GM19351 (cell line): ENCODE data around the gene CAPN14.
"Not testable (repeated sequence)": the region's sequence is repeated elsewhere in the genome, so short reads cannot be mapped to it uniquely, and the experiment has no call there.

Experiments
- ATAC-seq: cut with Tn5 transposase; IDR thresholded peaks from one replicate; pipeline ENCODE4 v1.9.1; 2021; ENCODE audit warnings: mild to moderate bottlenecking, moderate library complexity; ENCODE audit not compliant: unreplicated experiment

Gene CAPN14

GRCh38 chr2:31200972-31201371 is 16.3 kb downstream of the CAPN14 start:
- ATAC-seq: no peak

DNA sequence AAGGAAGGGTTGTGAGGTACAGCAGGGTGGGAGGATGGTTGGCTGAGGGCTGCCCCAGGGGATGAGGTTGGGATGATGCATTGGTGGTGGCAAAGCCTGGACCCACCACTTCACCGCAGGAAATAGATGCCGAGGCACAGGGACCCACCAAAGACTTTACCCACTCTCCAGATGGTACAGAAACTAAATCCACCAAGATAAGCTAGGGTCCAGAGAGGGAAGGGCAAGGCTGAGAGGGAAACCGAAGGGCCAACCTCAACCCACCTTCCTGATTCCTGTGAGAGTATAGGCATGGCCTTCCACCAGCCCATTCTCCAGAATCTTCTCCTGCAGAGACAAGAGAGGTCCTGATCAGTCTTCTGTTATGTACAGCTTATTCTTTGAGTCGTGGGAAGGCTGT is 18.1 kb downstream of the CAPN14 start:
- ATAC-seq: no peak

GRCh38 chr2:31197669-31198068 is 19.6 kb downstream of the CAPN14 start:
- no peak for ATAC-seq

DNA sequence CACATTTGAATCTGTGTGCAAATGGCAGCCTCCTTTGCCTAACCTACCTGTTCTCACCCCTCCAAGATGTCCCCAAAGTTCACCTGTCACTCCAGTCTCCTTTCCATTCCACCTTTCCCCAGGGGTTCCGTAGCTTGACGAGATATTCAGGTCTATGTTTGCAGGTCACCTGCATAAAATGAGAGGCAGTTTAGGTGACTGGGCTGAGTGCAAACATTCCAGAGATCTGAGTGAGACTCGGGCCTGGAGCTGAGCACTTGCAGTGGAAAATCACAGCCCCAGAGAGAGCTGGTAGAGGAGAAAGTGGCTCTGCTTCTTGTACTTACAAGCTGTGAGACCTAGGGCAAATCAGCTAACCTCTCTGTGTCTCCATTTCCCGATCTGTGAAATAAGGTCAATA is 20.1 kb downstream of the CAPN14 start:
- ATAC-seq: no peak

GRCh38 chr2:31196622-31197021 is 20.7 kb downstream of the CAPN14 start:
- no peak for ATAC-seq

DNA sequence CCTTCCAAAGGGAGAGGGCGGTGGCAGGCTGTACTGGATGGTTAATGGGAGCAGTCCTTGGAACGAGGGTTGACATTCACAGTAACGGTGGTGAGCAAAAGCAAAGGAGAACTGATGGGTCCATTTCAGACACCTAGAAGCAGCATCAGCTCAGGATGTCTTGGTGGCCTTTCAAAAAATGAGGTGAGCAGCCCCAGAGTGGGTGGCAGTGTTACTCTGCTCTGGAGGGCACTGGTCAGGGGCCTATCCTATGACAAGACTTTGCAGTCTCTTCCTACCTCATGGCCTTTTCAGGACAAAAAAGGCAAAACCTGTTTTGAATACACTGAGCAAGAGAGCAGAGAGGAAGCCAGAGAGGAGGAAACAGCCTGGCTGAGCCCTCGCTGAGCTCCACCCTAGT is 23.5 kb downstream of the CAPN14 start:
- ATAC-seq: no peak

GRCh38 chr2:31192851-31193392 is 24.4 kb downstream of the CAPN14 start:
- no peak for ATAC-seq

GRCh38 chr2:31192396-31192795 is 24.9 kb downstream of the CAPN14 start:
- no peak for ATAC-seq

GRCh38 chr2:31191931-31192330 is 25.4 kb downstream of the CAPN14 start:
- ATAC-seq: no peak

DNA sequence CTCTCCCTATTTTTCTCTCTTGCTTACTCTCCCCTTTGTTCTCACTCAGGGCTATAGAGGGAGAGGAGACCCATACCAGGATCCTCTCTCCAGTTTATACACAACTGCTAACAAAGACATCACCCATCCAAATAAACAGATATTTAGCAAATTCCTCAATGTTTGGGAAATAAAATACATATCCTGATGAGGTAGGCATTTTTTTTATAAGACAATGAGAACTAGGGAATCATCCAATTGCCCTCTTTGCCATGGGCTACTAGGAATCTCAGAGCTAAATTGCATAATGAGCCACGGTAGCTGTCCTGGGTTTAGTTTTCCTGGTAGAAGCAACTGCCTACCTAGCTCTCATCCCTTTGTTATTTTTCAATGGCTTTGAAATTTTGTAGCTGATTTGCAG is 27.1 kb downstream of the CAPN14 start:
- ATAC-seq: no peak

DNA sequence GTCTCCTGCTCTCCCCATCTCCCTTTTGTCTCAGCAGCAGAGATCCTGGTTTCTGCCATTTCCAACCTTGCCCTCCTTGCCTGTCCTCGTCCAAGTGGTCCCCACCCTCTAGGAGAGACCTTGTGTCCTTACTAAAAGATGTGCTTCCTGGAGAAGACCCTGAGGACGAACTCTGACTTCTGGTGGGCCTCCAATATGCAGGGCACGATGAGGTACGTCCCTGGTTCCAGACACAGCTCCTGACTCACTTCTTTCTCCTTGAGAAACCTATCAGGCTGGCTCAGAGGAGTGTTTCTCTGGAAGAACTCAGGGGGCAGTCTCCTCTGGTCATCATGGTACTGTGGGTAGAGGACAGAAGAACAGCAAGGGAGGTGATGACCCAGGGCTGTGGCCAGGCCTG is 28.2 kb downstream of the CAPN14 start:
- ATAC-seq: no peak

DNA sequence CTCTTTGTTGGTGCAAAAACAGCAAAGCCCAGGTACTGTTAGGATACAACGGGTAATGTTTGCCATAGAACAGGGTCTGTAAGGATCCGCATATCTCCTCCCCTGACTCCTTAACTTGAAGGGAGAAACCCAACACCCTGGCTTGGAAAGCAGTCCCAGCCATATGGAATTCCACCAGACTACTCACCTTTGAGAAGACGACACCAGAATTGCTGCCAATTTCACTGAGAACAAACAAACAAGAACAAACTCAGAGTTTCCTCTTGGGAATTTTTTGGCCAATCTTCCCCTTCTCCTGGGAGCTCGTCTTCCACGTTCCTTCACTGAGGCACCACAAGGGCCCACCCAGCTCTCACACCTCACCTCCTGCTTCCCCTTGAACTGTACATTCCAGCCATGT is 29.2 kb downstream of the CAPN14 start:
- ATAC-seq: no peak

- no peak for ATAC-seq
Observed at GRCh38 chr2:31187166-31187565, 30.1 kb downstream of the CAPN14 start.

- ATAC-seq: not testable (repeated sequence)
Observed at GRCh38 chr2:31183973-31184372, 33.3 kb downstream of the CAPN14 start.

DNA sequence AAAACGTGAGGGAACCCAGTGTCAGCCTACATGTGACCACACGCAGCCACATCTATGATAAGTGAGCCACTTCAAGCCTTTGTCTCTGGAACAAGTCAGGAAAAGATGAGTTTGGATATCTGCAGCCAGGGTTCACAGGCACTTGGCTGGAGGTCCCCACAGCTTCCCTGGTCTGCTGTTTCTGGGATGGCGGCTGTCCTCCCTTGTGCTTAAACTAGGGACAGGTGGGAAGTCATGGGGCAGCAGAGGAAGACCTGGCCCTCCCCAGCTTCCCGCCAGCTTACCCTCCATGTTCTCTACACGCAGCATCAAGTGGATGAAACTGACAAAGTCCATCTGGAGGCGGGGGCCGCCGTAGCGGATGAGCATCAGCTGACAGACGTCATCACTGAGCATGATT is 40.6 kb downstream of the CAPN14 start:
- no peak for ATAC-seq

GRCh38 chr2:31171142-31171541 is 46.2 kb downstream of the CAPN14 start:
- ATAC-seq: no peak

DNA sequence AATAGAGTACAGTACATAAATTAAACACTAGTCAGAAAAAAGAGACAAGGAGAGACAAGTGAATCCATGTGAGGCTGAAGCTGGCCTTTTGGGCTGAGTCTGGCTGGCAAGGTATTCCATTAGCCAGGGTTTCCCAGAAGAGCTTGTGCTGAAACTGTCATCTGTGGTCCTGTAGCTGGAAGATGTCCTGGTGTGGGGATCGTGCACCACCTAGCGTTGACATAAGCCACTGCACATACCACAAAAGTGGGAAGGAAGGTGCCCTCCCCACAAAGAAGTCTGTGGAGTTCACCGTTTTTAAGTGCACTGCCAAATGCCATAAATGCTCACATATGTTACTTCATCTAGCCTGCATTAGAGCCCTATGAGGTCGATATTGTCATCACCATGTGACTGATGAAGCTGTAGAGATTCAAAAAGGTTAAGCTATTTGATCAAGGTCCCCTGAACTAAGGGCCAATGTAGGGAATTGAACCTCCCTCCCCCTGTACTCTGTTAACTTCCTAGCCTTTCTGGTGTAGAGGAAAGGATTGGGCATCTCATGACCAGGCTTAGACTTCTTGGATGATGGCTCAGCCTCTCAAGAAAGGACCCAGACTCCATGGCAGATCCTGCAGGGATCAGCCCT is 47.1 kb downstream of the CAPN14 start:
- peak; percentile 88 for ATAC-seq

- ATAC-seq: no peak
Observed at GRCh38 chr2:31168291-31168690, 49.0 kb downstream of the CAPN14 start.

DNA sequence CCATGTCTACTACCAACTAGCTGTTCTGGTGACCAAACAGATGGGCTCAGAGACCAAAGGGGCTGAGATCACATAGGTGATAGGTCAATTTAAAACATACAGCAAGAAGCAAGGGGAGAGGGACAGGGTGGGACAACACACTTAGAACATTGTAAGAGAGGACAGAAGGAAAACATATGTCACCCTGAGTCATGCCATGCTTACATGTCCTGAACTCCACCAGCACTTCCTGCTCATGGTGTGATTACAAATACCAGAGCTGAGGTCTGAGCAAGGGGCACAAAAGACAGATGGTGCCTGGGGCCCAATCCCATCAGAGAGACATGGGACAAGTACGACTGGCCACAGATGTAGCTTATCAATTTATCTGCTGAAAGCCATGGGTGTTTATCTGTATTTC is 50.4 kb downstream of the CAPN14 start:
- no peak for ATAC-seq

GRCh38 chr2:31163011-31163539 is 54.2 kb downstream of the CAPN14 start:
- no peak for ATAC-seq

GRCh38 chr2:31161637-31162036 is 55.7 kb downstream of the CAPN14 start:
- ATAC-seq: no peak

DNA sequence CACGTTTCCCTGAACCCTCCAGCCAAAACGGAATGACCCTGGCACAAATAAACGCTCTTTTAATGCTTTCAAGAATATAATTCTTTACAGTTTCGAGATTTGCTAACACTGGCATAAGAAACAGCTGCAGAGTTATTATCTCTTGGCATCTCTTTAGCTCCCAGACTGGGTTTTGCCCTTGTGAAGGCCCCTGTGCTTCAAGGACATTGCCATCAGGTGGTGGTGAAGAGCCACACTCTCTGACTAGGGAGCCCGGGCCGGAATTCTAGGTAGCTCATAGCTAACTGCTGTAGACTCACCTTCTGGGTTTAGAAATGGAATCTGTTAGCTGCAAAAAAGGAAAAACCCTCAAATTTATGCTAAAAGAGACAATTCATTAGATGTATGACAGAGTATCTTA is 65.8 kb downstream of the CAPN14 start:
- no peak for ATAC-seq

DNA sequence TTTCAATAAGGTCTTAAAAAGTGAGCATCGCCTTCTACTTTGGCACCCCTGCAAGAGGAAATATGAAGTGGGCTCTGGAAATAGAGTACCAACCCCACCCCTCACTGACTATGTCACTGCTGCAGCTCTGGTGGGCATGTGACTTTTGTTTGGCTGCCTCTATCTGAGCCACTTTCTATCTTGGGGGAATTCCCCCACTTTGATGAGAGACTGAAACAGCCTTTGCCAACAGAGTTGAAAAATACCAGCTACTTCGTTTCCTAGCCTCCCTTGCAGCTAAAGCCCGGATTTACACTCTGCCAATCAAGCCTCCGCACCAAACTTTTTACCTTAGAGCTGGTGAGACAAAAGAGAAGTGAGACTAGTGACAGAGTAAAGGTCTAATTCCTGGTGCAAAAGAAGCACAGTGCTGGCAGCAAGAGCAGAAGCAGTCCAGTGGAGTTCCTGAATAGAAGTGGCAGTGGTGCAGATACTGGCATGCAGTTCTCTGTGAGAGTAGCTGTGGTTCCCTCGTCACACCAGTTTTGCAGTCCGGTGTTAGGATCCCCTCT is 67.1 kb downstream of the CAPN14 start:
- ATAC-seq: no peak
